ENCODE data around the gene CREB1. TPM values are rescaled to one million over a fixed set of nuclear protein-coding genes. Genes with fewer than 3 reads are reported as not detected.
A peak's percentile ranks its signal among the peaks of the same experiment; 100 is the strongest.

CREB1 gene
- total and polyA plus RNA-seq, 10 of the 15 experiments (the other 5 are each of a cell fraction or from before 2014, with no cell fraction given): 13.4 to 76.9 (median 39.5) TPM

DNA sequence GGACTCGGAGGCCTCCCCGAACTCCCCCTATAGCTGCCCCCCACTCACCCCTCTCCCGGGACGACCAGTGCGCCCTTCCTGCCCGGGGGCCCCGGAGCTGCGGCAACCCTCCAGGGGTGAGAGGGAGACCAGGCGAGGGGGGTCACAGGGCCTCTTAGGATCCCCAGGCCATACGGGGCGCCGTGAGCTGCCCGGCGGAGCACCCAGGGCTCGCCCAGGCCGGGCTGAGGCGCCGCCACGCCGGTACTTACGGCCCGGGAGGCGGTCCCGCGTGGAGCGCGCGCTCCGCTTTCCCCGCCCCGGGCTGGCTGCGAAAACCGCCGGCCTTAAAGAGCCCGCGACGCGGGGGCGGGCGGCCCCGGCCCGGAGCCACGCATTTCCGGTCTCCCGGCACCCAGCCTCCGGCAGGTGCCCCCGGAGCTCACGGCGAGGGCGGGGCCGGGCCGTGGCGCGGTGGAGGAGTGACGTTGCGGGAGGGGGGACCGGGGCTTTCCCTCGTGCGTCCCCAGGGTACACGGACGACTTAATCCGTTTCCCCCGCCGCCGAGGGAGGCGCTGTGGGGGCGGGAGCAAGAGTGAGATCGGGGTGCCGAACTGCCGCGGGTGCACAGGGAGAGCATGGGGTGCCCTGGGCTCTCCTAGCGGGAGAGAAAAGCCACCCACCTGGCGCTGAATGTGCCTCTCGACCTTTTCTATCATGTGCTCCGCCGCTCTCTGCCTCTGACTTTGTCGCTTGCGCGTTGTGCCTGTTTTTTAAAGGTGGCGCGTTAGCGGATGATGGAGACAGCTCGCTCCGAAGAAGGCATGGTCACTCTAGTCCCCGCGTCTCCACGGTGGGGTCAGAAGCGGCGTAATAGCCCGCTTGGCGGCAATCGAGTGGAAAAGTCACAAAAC lies 95.5 kb downstream of the CREB1 start, which contains the start of gene METTL21A (continued):
- TF ChIP-seq TARDBP (IDR thresholded peaks at IDR 0.05; ENCODE audit: borderline replicate concordance) (no peak), HCFC1 (IDR thresholded peaks at IDR 0.05; ENCODE audit: low read length) (peak; percentile 9; the same call in 1 of the 2 replicates), IKZF2 (IDR thresholded peaks at IDR 0.05) (peak in 1 of 2 experiments; percentile 59; a peak in 2 of 4 replicates), LARP7 (IDR thresholded peaks at IDR 0.05) (peak; percentile 94), NFIC (IDR thresholded peaks at IDR 0.05; ENCODE audit: low read depth, low read length) (no peak), ZNF217 (IDR thresholded peaks at IDR 0.05) (no peak), BACH1 (IDR thresholded peaks at IDR 0.05; ENCODE audit: borderline replicate concordance) (peak; percentile 92), POLR2AphosphoS2 (IDR thresholded peaks at IDR 0.05; ENCODE audit: low read depth, low read length) (no peak), YBX1 (IDR thresholded peaks at IDR 0.05) (no peak), HDGF (IDR thresholded peaks at IDR 0.05) (0 out of 2 replicates have a peak, but pooled peaks have one; percentile 20), IKZF1 (conservative IDR thresholded peaks at IDR 0.05) (peak; percentile 85), SMARCA5 (IDR thresholded peaks at IDR 0.05) (peak; percentile 64; the same call in 1 of the 2 replicates), MXI1 (IDR thresholded peaks at IDR 0.05; ENCODE audit: low read depth, low read length) (peak; percentile 41), EZH2 (IDR thresholded peaks at IDR 0.05; ENCODE audit: borderline replicate concordance, control insufficient read depth, low read depth, low read length) (no peak), TCF7 (IDR thresholded peaks at IDR 0.05; ENCODE audit: borderline replicate concordance) (peak; percentile 32), TBL1XR1 (IDR thresholded peaks at IDR 0.05; ENCODE audit: low read depth, low read length) (peak; percentile 32)
- TF ChIP-seq, protein P1, sequence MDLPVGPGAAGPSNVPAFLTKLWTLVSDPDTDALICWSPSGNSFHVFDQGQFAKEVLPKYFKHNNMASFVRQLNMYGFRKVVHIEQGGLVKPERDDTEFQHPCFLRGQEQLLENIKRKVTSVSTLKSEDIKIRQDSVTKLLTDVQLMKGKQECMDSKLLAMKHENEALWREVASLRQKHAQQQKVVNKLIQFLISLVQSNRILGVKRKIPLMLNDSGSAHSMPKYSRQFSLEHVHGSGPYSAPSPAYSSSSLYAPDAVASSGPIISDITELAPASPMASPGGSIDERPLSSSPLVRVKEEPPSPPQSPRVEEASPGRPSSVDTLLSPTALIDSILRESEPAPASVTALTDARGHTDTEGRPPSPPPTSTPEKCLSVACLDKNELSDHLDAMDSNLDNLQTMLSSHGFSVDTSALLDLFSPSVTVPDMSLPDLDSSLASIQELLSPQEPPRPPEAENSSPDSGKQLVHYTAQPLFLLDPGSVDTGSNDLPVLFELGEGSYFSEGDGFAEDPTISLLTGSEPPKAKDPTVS (IDR thresholded peaks at IDR 0.05; ENCODE audit: low read depth, low read length): no peak
- TF ChIP-seq, protein P2, sequence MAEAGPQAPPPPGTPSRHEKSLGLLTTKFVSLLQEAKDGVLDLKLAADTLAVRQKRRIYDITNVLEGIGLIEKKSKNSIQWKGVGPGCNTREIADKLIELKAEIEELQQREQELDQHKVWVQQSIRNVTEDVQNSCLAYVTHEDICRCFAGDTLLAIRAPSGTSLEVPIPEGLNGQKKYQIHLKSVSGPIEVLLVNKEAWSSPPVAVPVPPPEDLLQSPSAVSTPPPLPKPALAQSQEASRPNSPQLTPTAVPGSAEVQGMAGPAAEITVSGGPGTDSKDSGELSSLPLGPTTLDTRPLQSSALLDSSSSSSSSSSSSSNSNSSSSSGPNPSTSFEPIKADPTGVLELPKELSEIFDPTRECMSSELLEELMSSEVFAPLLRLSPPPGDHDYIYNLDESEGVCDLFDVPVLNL (IDR thresholded peaks at IDR 0.05; ENCODE audit: low read depth, low read length): no peak; the same call in 1 of the 2 replicates
- TF ChIP-seq, protein P3, sequence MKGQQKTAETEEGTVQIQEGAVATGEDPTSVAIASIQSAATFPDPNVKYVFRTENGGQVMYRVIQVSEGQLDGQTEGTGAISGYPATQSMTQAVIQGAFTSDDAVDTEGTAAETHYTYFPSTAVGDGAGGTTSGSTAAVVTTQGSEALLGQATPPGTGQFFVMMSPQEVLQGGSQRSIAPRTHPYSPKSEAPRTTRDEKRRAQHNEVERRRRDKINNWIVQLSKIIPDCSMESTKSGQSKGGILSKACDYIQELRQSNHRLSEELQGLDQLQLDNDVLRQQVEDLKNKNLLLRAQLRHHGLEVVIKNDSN (IDR thresholded peaks at IDR 0.05; ENCODE audit: borderline replicate concordance, extremely low read length, insufficient read depth, low read depth, low read length): no peak
- TF ChIP-seq, protein P4, sequence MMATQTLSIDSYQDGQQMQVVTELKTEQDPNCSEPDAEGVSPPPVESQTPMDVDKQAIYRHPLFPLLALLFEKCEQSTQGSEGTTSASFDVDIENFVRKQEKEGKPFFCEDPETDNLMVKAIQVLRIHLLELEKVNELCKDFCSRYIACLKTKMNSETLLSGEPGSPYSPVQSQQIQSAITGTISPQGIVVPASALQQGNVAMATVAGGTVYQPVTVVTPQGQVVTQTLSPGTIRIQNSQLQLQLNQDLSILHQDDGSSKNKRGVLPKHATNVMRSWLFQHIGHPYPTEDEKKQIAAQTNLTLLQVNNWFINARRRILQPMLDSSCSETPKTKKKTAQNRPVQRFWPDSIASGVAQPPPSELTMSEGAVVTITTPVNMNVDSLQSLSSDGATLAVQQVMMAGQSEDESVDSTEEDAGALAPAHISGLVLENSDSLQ (IDR thresholded peaks at IDR 0.05): peak; percentile 58; the same call in 1 of the 2 replicates
- TF ChIP-seq, protein P5, sequence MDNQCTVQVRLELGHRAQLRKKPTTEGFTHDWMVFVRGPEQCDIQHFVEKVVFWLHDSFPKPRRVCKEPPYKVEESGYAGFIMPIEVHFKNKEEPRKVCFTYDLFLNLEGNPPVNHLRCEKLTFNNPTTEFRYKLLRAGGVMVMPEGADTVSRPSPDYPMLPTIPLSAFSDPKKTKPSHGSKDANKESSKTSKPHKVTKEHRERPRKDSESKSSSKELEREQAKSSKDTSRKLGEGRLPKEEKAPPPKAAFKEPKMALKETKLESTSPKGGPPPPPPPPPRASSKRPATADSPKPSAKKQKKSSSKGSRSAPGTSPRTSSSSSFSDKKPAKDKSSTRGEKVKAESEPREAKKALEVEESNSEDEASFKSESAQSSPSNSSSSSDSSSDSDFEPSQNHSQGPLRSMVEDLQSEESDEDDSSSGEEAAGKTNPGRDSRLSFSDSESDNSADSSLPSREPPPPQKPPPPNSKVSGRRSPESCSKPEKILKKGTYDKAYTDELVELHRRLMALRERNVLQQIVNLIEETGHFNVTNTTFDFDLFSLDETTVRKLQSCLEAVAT (IDR thresholded peaks at IDR 0.05): peak; percentile 79
- TF ChIP-seq, protein P6, sequence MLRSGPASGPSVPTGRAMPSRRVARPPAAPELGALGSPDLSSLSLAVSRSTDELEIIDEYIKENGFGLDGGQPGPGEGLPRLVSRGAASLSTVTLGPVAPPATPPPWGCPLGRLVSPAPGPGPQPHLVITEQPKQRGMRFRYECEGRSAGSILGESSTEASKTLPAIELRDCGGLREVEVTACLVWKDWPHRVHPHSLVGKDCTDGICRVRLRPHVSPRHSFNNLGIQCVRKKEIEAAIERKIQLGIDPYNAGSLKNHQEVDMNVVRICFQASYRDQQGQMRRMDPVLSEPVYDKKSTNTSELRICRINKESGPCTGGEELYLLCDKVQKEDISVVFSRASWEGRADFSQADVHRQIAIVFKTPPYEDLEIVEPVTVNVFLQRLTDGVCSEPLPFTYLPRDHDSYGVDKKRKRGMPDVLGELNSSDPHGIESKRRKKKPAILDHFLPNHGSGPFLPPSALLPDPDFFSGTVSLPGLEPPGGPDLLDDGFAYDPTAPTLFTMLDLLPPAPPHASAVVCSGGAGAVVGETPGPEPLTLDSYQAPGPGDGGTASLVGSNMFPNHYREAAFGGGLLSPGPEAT (IDR thresholded peaks at IDR 0.05; ENCODE audit: low read depth): peak; percentile 40; the same call in 1 of the 2 replicates
